IMR-90 (cell line): ENCODE results near the gene SLC35E2B. TPM values are rescaled to one million over a fixed set of nuclear protein-coding genes. Genes with fewer than 3 reads are reported as not detected.
"Not testable (repeated sequence)": the region's sequence is repeated elsewhere in the genome, so short reads cannot be mapped to it uniquely, and the experiment has no call there.

Experiments
- ATAC-seq: fragments of 200-7000 bp; cut with Tn5 transposase; 2 replicates; pipeline ENCODE4 v1.9.1; 2020; ENCODE audit warnings: low read depth, mild to moderate bottlenecking, moderate library complexity
- BruUV-seq: library from RNA; stranded (reverse); fragments of 400-500 nt; replicated peaks from 2 replicates; lab custom pipeline; 2021; lab: Mats Ljungman, UMichigan
- CTCF ChIA-PET: fragments of 300-600 bp; formaldehyde crosslinking; extraction: SDS; loops from one replicate; lab custom pipeline; 2021; ENCODE audit warnings: antibody characterized with exemption; lab: Yijun Ruan, JAX
- POLR2A ChIA-PET: fragments of 300-600 bp; sonication (Branson Sonifier 250); formaldehyde crosslinking; loops from one replicate; lab custom pipeline; 2022; ENCODE audit warnings: antibody characterized with exemption; ENCODE audit not compliant: unreplicated experiment; lab: Charles Lee
- DNase-seq: peaks from one replicate; pipeline ENCODE4 v3.0.0; 2013
- H2AFZ ChIP-seq: replicated peaks from 2 replicates; pipeline ENCODE3; 2013; ENCODE audit warnings: low read length, mild to moderate bottlenecking; ENCODE audit not compliant: poor library complexity
- H2AK5ac ChIP-seq: 2 replicates; pipeline ENCODE4 v1.6.1; 2013; ENCODE audit warnings: low read depth, low read length, inconsistent platforms
- H2AK9ac ChIP-seq: replicated peaks from 2 replicates; pipeline ENCODE3; 2013; ENCODE audit warnings: mild to moderate bottlenecking, low read depth, low read length, moderate library complexity; ENCODE audit not compliant: poor library complexity
- H2BK120ac ChIP-seq: 2 replicates; pipeline ENCODE4 v1.6.1; 2013; ENCODE audit warnings: low read depth, low read length, inconsistent platforms
- H2BK15ac ChIP-seq: 3 replicates; pipeline ENCODE4 v1.6.1; 2013; ENCODE audit warnings: low read depth, low read length, inconsistent platforms
- H2BK20ac ChIP-seq: 2 replicates; pipeline ENCODE4 v1.6.1; 2013; ENCODE audit warnings: low read depth, mild to moderate bottlenecking, inconsistent platforms, low read length, moderate library complexity
- H2BK5ac ChIP-seq: 2 replicates; pipeline ENCODE4 v1.6.1; 2013; ENCODE audit warnings: mild to moderate bottlenecking, low read depth, low read length, inconsistent platforms; ENCODE audit not compliant: poor library complexity, severe bottlenecking
- H3K14ac ChIP-seq: replicated peaks from 2 replicates; pipeline ENCODE4 v1.6.1; 2013; ENCODE audit warnings: low read depth, low read length, inconsistent platforms
- H3K18ac ChIP-seq: 2 replicates; pipeline ENCODE4 v1.6.1; 2013; ENCODE audit warnings: low read depth, low read length, control low read depth
- H3K23ac ChIP-seq: 2 replicates; pipeline ENCODE4 v1.6.1; 2013; ENCODE audit warnings: low read depth, low read length, inconsistent platforms
- H3K27ac ChIP-seq: 2 replicates; pipeline ENCODE4 v1.5.1; 2013; ENCODE audit warnings: mild to moderate bottlenecking, control low read depth, low read length; ENCODE audit not compliant: insufficient read depth
- H3K27me3 ChIP-seq: 2 replicates; pipeline ENCODE4 v1.6.1; 2013; ENCODE audit warnings: low read length; ENCODE audit not compliant: control insufficient read depth, insufficient read depth
- H3K36me3 ChIP-seq: 2 replicates; pipeline ENCODE4 v1.6.1; 2013; ENCODE audit warnings: low read length, mixed read lengths; ENCODE audit not compliant: control insufficient read depth, insufficient read depth
- H3K4ac ChIP-seq: 2 replicates; pipeline ENCODE4 v1.6.1; 2013; ENCODE audit warnings: low read depth, low read length, inconsistent platforms
- H3K4me1 ChIP-seq: 2 replicates; pipeline ENCODE4 v1.6.1; 2013; ENCODE audit warnings: low read length, mixed read lengths; ENCODE audit not compliant: control insufficient read depth, insufficient read depth
- H3K4me2 ChIP-seq: 2 replicates; pipeline ENCODE4 v1.6.1; 2013; ENCODE audit warnings: low read depth, mild to moderate bottlenecking, control low read depth, low read length, moderate library complexity
- H3K4me3 ChIP-seq: 2 replicates; pipeline ENCODE4 v1.5.1; 2013; ENCODE audit warnings: low read depth, mild to moderate bottlenecking, control low read depth, low read length, moderate library complexity; ENCODE audit not compliant: insufficient read depth
- H3K56ac ChIP-seq: 2 replicates; pipeline ENCODE4 v1.6.1; 2013; ENCODE audit warnings: low read length, inconsistent platforms; ENCODE audit not compliant: insufficient read depth; ENCODE audit errors: extremely low read depth
- H3K79me1 ChIP-seq, 2 experiments: 2 replicates each; pipeline ENCODE4 v1.6.1; 2013; ENCODE audit warnings: low read length in 2 of 2, inconsistent platforms in 1 of 2, low read depth in 1 of 2
- H3K9ac ChIP-seq: 2 replicates; pipeline ENCODE4 v1.6.1; 2013; ENCODE audit warnings: low read depth, low read length, control low read depth
- H3K9me1 ChIP-seq: 2 replicates; pipeline ENCODE4 v1.6.1; 2013; ENCODE audit warnings: low read length, inconsistent platforms; ENCODE audit not compliant: insufficient read depth
- H3K9me3 ChIP-seq: 2 replicates; pipeline ENCODE4 v1.6.1; 2013; ENCODE audit warnings: low read length; ENCODE audit not compliant: control insufficient read depth, insufficient read depth
- H4K20me1 ChIP-seq: 2 replicates; pipeline ENCODE4 v1.6.1; 2013; ENCODE audit warnings: low read length, inconsistent platforms; ENCODE audit not compliant: insufficient read depth
- H4K5ac ChIP-seq: 2 replicates; pipeline ENCODE4 v1.6.1; 2013; ENCODE audit warnings: mild to moderate bottlenecking, low read depth, low read length, control low read depth
- H4K8ac ChIP-seq, 2 experiments: 2 replicates each; pipeline ENCODE4 v1.6.1; 2013; ENCODE audit warnings: low read depth in 2 of 2, low read length in 2 of 2, control low read depth in 1 of 2, inconsistent platforms in 1 of 2
- H4K91ac ChIP-seq: 2 replicates; pipeline ENCODE4 v1.6.1; 2013; ENCODE audit warnings: low read depth, low read length, inconsistent platforms; ENCODE audit not compliant: insufficient read depth
- WGBS, 2 experiments: methylation state at CpG; one replicate each; pipeline versions ENCODE4 v1.1.5 to v1.1.7; 2013; ENCODE audit warnings: missing lambda C conversion rate in 2 of 2; ENCODE audit not compliant: insufficient read length in 1 of 2; ENCODE audit errors: extremely low coverage in 2 of 2; 5-methylcytosine and 5-hydroxymethylcytosine counted together
- dilution Hi-C: fragments of 300-500 bp; cut with HindIII; formaldehyde crosslinking; loops from one replicate; pipeline ENCODE4 v1.14.3; 2018; ENCODE audit warnings: low sequenced_read_pairs; ENCODE audit not compliant: unreplicated experiment
- in situ Hi-C: fragments of 300-500 bp; cut with MboI; formaldehyde crosslinking; loops from 3 replicates; pipeline ENCODE4 v1.14.3; 2019; ENCODE audit warnings: low sequenced_read_pairs, inconsistent platforms, mixed read lengths
- intact Hi-C: fragments of 100-400 bp; cut with micrococcal nuclease; formaldehyde crosslinking; loops from 2 replicates; pipeline ENCODE4 v1.10.0; 2022
- polyA plus RNA-seq, 3 experiments: library from polyadenylated mRNA; depleted of rRNA; stranded (reverse); fragments of >200 nt; gene quantifications; 2 replicates each; pipeline ENCODE4 v1.2.3, GENCODE V29; 2012; ENCODE audit warnings: low replicate concordance in 1 of 3
- total RNA-seq: library from RNA; depleted of rRNA; stranded (reverse); fragments of >200 nt; gene quantifications from 2 replicates; pipeline ENCODE4 v1.2.3, GENCODE V29; 2012

SLC35E2B gene
- total and polyA plus RNA-seq, 2 of the 4 experiments (the other 2 are of a cell fraction) = 14.9 to 30.2 TPM

- POLR2A ChIA-PET, intact Hi-C loops: not testable (repeated sequence)
Observed at GRCh38 chr1:1674806-1675205, 17.8 kb downstream of the SLC35E2B start.

More at GRCh38 chr1:1674806-1675205, 17.8 kb downstream of the SLC35E2B start:
- H2BK20ac ChIP-seq, H4K8ac ChIP-seq, H3K4ac ChIP-seq, H3K18ac ChIP-seq, ATAC-seq, BruUV-seq, H3K14ac ChIP-seq, H2BK120ac ChIP-seq, H3K4me1 ChIP-seq, H2AK9ac ChIP-seq, in situ Hi-C loops, H3K4me2 ChIP-seq, H3K9me3 ChIP-seq, CTCF ChIA-PET, H3K27ac ChIP-seq, H2BK15ac ChIP-seq, H2AFZ ChIP-seq, H2AK5ac ChIP-seq, H3K9me1 ChIP-seq, DNase-seq, H3K27me3 ChIP-seq, H4K5ac ChIP-seq, dilution Hi-C loops, H3K9ac ChIP-seq, H4K91ac ChIP-seq, H2BK5ac ChIP-seq, H3K56ac ChIP-seq, H3K23ac ChIP-seq, H3K4me3 ChIP-seq: not testable (repeated sequence)
- no CpG with 5 or more reads among the region's 21 CpGs for WGBS, 2 experiments
- Histone ChIP-seq H4K20me1 (peaks cover 14% of the 10 kb centered on the region), H3K36me3 (peaks cover 36% of the 10 kb centered on the region), H3K79me1 (peaks cover 8 to 26% of the 10 kb centered on the region in 2 experiments)
